SHP77 treated with DMSO at 0.1 percent for 48 hours (cell line): ENCODE measurements around the gene TEX101.
"Not testable (repeated sequence)": the region's sequence is repeated elsewhere in the genome, so short reads cannot be mapped to it uniquely, and the experiment has no call there.

Experiments used
- DNase-seq: peaks from one replicate; lab custom pipeline; 2025; lab: John Stamatoyannopoulos, UW

Gene TEX101, protein sequence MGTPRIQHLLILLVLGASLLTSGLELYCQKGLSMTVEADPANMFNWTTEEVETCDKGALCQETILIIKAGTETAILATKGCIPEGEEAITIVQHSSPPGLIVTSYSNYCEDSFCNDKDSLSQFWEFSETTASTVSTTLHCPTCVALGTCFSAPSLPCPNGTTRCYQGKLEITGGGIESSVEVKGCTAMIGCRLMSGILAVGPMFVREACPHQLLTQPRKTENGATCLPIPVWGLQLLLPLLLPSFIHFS

GRCh38 chr19:43414554-43414953, at the start of gene TEX101:
Gene TEX101, plus strand, starts transcription at chr19:43414890. Its CDS starts 1,030 bp downstream, at chr19:43415920.
- DNase-seq: no peak

DNA sequence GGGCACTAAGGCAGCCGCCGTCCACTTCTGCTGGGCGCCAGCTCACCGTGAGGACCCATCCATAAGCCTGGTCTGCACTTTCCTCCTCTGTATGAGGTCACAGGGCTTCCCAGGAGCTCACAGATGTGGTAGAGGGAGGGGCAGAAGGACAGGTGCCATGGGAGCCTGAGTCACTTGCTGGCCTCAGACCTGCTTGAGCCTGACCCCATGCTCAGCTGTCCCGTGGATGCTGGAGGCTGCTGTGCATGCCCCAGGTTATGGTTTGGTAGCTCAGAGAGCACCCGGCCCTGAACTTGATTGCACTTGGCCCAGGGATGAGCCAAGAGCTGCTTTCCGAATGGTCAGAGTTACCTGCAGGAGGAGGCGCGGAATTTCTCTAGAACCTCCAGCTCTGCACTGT, 49.0 kb upstream of the TEX101 start:
- DNase-seq: not testable (repeated sequence)

GRCh38 chr19:43367822-43368221, 46.9 kb upstream of the TEX101 start:
- DNase-seq: no peak

DNA sequence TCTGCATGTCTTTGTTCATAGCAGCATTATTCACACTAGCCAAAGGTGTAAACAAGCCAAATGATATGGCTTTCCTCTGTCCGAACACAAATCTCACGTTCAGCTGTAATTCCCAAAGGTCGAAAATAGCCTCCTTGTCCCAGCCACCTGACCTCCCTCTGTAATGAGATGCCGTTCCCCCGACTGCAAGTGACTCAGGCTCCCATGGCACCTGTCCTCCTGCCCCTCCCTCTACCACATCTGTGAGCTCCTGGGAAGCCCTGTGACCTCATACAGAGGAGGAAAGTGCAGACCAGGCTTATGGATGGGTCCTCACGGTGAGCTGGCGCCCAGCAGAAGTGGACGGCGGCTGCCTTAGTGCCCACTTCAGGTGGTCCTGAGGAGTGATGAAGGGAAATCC, 45.8 kb upstream of the TEX101 start:
- not testable (repeated sequence) for DNase-seq

DNA sequence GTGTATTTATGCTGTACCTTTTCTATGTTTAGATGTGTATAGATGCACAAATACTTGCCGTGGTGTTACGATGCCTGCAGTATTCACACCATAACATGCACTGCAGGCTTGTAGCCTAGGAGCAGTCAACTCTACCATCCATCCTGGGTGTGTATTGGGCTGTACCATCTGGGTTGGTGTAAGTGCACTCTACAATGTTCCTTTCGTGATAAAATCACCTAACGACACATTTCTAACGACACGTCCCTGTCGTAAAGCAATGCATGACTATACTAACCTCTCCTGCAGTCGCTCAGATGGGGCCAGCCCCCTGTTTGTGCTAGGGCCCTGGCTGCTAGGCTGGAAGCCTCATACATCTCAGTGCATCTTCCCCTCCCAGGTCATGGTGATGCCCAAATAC, 42.8 kb upstream of the TEX101 start:
- DNase-seq: no peak

DNA sequence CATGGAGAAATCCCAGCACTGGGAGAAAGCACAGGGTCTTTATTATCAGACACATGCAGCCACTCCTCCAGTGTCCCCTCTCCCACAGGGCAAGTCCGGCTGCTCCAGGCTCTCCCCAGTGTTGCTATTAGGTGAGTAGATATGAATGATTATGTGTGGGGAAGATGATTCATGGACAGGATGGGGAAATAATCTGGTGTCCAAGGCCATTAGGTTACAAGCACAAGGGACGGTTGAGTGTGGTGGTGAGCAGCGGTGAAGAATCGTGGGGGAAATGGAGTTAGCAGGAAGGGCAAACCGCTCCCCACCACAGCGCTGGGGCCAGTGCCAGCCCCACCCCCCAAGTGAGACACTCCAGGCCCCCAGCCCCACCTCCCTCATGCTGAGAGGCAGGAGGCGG, 42.2 kb upstream of the TEX101 start:
- DNase-seq: no peak

- not testable (repeated sequence) for DNase-seq
These were observed 37.1 kb upstream of the TEX101 start for GRCh38 chr19:43377624-43378023.

- DNase-seq: no peak
These were observed 34.7 kb upstream of the TEX101 start for GRCh38 chr19:43380008-43380407.

GRCh38 chr19:43380771-43381386, 33.8 kb upstream of the TEX101 start:
- no peak for DNase-seq

DNA sequence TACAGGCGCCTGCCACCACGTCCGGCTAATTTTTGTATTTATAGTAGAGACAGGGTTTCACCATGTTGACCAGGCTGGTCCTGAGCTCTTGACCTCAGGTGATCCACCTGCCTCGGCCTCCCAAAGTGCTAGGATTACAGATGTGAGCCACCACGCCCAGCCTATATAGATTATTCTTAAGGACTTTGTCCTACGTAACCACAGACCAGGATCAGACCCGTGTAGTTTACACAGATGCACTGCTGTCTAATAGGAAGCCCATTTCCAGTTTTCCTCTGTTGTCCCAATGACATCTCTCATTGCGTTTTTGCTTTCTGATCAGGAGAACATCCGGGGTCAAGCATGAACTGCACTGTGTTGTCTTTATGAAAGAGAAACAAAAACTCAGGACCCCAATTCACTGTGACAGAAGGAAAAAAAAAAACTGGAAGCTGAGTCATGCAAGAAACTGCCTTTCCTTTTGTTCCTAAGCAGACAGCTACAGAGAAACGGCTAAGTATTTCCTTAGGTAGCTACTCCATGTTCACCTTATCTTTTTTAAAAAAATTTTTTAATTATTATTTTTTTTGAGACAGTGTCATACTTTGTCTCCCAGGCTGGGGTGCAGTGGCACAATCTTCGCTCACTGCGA, 32.0 kb upstream of the TEX101 start:
- DNase-seq: not testable (repeated sequence)

DNA sequence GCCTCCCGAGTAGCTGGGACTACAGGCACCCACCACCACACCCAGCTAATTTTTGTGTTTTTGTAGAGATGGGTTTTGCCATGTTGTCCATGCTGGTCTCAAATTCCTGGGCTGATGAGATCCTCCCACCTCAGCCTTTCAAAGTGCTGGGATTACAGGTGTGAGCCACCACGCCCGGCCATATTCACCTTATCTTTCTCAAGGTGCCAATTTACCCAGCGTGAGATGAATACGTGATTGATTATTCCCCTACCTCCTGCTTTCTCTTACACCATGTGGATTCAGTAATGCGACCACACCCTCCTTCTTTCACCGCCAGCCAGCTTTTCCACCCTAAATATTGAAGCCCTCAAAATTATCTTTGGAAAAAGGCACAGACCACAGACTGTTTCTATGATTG, 31.4 kb upstream of the TEX101 start:
- not testable (repeated sequence) for DNase-seq

DNA sequence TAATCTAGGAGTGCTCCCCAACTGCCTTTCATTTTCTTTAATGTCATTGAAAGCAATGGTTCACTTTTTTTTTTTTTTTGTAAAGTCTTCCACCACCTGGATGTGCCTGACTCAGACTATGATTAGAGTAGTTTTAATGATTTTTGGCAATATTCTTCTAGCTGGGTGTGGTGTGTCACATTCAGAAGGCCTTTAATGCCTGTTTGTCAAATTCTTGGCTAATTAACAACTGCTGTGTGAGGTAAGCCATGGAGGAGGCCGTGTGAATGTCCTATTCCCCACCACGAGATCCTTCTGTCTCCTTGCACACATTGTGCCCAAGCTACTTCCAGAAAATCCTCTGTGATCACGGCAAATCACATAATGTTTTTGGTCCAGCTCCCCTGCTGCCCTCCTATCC, 30.9 kb upstream of the TEX101 start:
- DNase-seq: not testable (repeated sequence)

DNA sequence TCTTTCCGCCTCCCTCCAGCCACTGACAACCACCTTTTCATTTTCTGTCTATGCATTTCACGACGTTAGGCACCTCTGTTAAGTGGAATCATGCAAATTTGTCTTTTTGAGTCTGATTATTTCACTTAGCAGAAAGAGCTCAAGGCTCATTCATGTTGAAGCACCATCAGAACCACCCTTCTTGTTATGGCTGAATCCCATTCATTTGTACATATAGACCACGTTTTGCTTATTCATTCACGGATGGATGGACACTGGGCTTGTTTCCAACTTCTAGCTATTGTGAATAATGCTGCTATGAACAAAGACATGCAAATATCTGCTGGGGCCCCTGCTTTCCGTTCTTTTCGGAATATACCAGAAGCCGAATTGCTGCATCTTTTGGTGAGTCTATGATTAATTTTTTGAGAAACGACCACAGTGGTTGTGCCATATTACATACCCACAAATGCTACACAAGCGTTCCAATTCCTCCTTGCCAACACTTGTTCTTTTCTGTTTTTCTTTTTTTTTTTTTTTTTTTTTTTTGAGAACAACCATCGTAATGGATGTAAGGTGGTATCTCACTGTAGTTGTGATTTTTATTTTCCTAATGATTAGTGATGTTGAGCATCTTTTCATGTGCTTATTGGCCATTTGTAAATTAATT, 23.7 kb upstream of the TEX101 start:
- peak; percentile 69 for DNase-seq

GRCh38 chr19:43391552-43391935, 23.1 kb upstream of the TEX101 start:
- not testable (repeated sequence) for DNase-seq

- DNase-seq: not testable (repeated sequence)
These were observed 21.2 kb upstream of the TEX101 start for GRCh38 chr19:43393501-43393900.

DNA sequence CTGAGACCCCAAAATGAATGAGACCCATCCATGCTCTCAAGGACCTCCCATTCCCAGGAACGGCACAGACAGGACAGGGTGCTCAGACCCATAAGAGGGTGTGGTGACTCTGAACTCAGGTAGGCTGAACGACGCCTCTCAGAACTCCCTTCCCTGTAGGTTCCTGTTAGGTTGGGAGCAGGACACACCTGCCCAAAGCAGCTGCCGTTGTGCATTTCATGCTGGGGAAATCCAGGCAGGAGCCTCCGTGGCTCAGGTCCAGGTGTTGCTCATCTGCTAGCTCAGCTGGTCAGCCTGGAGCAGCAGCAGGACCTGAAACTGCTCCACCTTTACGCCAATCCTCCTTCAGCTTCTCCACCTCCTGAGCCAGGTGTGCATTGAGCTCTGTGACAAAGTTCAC, 19.1 kb upstream of the TEX101 start:
- DNase-seq: no peak

GRCh38 chr19:43406297-43406696, 8.4 kb upstream of the TEX101 start:
- DNase-seq: no peak

DNA sequence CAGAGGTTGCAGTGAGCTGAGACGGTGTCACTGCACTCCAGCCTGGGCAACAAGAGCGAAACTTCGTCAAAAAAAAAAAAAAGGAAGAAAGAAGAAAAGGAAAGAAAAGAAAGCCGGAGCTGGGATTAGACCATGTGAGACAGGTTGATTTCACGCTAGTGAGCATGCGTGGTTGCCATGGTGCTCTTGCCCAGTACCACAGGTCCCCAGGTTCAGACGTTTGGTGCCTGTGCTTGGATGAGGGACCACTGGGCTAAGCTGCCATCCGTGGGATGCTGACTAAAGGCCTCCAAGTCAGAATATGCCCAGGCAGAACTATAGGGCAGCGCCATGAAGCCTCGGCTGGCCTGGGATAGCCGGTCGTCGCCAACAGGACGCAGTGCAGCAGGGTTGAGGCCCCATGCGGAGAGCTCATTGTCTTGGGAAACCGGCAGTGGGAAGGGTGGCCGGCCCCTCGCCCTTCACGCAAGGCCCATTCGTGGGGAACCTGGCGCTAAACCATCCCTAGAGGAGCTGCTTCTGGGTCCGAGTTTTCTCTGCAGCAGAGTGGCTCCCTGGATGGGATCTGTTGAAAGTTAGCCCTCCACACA, 7.2 kb upstream of the TEX101 start:
- no peak for DNase-seq

GRCh38 chr19:43408043-43408442, 6.6 kb upstream of the TEX101 start:
- no peak for DNase-seq

DNA sequence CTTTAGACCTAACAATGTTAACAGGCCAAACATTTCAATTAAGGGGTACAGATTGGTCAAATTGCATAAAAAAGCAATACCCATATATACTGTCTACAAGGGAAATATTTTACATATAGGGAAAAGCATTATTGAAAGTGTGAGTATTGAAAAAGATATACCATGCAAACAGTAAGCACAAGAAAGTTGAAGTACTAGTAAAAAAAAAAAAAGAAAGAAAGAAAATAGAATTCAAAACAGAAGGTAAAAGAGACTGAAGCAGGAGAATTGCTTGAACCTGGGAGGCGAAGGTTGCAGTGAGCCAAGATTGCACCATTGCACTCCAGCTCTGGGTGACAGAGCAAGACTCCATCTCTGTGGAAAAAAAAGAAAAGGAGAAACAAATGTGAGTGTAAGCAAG, 5.3 kb upstream of the TEX101 start:
- DNase-seq: no peak

DNA sequence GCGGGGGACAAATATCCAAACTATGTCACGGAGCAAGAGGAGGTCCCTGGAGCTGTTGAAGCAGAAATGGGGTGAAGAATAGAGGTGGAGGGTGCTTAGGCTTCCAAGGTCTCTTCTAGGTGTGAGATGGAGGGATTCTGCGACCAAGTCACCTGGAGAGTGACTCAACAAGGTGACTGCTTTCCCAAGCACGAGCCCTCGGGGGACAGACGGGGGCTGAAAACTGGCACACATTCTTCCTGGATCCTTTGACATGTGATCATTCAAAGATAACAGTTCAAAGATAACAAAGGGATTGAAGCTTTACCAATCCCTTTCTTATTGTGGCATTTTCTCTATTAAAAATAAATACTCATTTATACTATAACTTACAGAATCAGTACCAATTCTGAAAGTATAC, 2.2 kb upstream of the TEX101 start:
- no peak for DNase-seq

DNA sequence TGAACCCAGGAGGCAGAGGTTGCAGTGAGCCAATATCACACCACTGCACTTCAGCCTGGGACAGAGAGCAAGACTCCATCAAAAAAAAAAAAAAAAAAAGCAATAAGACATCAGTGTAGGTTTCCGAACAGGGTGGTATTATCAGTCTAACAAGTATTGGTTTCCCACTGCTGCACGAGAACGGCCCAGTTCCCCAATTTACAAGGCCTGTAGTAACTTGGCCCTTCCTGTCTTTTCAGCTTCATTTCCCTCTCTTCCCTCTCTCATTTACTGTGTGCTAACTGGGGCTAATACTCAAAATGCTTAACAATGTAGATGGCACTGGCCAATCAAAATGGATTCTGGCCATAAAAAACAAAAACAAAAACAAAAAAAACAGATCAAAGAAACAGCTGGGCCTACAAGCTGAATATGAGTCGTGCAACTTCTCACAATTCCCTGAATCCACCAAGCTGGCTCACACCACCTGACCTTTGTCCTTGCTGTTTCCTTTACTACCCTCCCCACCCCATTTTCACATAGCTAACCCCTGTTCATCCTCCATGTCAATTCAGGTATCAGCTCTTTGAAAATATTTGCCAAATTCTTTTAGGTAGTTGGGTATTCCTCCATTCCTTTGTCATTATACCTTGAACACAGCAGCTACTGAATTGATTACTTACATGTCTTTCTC, 2.4 kb downstream of the TEX101 start:
- no peak for DNase-seq
